Measurements from ENCODE around the gene CDK14.

Gene CDK14

DNA sequence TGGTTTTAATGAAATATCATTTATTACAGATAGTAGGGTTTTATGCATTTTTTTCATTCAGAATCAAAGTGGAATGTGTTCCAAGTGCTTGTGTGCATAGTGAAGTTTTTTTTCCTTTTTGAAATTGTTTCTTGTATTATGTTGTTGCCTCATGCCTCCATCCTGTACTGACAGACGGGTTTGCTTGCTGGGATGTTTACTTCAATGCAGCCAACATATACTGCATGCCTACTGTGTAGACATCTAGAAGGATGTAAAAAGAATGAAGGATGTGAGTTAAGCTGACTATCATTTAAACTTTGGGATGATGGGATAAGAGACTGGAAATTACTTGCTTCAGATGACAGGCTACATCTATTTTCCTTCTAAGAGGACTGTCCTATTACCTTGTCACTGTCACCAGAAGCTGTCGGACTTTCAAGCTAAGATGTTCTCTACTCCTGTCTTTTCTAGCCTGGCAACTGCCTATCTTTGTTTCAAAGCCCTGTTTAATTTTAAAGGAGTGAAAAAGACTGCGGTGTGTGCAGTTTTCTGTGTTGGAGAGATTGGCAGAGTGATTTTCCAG lies 243.7 kb downstream of the CDK14 start:
- H3K27ac ChIP-seq (ENCODE audit: low read length), result no peak overlapping the region
- H3K27me3 ChIP-seq (ENCODE audit: insufficient read depth, low read length, poor library complexity), result no peaks in the 10 kb centered on the region
- DNase-seq (no peak), ATAC-seq (ENCODE audit: insufficient read depth, low read depth) (no peak)
- TF ChIP-seq, protein P1, sequence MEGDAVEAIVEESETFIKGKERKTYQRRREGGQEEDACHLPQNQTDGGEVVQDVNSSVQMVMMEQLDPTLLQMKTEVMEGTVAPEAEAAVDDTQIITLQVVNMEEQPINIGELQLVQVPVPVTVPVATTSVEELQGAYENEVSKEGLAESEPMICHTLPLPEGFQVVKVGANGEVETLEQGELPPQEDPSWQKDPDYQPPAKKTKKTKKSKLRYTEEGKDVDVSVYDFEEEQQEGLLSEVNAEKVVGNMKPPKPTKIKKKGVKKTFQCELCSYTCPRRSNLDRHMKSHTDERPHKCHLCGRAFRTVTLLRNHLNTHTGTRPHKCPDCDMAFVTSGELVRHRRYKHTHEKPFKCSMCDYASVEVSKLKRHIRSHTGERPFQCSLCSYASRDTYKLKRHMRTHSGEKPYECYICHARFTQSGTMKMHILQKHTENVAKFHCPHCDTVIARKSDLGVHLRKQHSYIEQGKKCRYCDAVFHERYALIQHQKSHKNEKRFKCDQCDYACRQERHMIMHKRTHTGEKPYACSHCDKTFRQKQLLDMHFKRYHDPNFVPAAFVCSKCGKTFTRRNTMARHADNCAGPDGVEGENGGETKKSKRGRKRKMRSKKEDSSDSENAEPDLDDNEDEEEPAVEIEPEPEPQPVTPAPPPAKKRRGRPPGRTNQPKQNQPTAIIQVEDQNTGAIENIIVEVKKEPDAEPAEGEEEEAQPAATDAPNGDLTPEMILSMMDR (IDR thresholded peaks at IDR 0.05; ENCODE audit: borderline replicate concordance, extremely low read depth, low read length, poor library complexity, severe bottlenecking), result no peak
- TF ChIP-seq EZH2 (IDR thresholded peaks at IDR 0.05; ENCODE audit: borderline replicate concordance, low read depth, low read length, severe bottlenecking), result no peak
- H3K4me3 ChIP-seq (ENCODE audit: low read depth in 1 of 2, low read length in 2 of 2), result no peak overlapping the region
- no peak overlapping the region for H3K9ac ChIP-seq (ENCODE audit: low read depth, low read length)
- no peaks in the 10 kb centered on the region for H3K36me3 ChIP-seq (ENCODE audit: insufficient read depth, low read length)
- no peaks in the 10 kb centered on the region for H3K4me1 ChIP-seq (ENCODE audit: insufficient read depth, low read length)
- no peak overlapping the region for H3K4me2 ChIP-seq (ENCODE audit: insufficient read depth, low read length)
- no peaks in the 10 kb centered on the region for H4K20me1 ChIP-seq (ENCODE audit: insufficient read depth, low read length)
- H2AFZ ChIP-seq (ENCODE audit: low read depth, low read length), result no peak overlapping the region
- H3K79me2 ChIP-seq (ENCODE audit: insufficient read depth, low read length), result no peaks in the 10 kb centered on the region
- no peaks in the 10 kb centered on the region for H3K9me3 ChIP-seq (ENCODE audit: insufficient read depth, low read length, severe bottlenecking)

DNA sequence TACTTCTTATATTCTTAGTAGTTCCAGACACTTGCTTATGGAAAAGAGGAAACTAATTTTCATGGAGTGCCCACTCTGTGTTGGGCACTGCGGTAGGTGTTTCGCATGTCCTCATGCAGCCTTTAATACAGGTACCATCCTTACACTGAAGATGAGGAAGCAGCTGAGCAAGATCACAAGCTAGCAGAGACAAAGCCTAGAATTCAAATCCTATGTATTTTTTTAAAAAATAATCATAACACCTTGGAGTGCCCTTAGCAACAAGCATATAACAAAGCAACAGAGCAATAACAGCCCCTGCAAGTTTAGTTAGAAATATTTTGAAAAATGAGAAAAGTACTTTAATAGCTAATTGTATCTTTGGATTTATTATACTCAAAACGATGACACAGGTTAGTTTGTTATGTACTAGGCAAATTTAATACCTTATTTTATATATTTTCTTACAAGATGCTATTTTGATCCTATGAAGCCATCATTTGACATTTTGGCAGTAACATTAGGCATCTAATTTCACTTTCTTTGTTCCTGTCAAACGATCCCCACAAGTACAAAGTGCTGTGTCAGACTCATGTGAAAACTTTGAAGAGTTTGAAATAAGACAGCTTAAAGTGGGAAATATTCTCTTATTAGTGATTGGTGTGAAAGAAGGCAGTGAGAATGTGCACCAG lies 245.8 kb downstream of the CDK14 start:
- Histone ChIP-seq H2AFZ (ENCODE audit: low read depth, low read length) (no peak overlapping the region), H4K20me1 (ENCODE audit: insufficient read depth, low read length) (no peaks in the 10 kb centered on the region), H3K9me3 (ENCODE audit: insufficient read depth, low read length, severe bottlenecking) (no peaks in the 10 kb centered on the region), H3K36me3 (ENCODE audit: insufficient read depth, low read length) (no peaks in the 10 kb centered on the region), H3K9ac (ENCODE audit: low read depth, low read length) (no peak overlapping the region), H3K4me3 (ENCODE audit: low read depth in 1 of 2, low read length in 2 of 2) (no peak overlapping the region), H3K27me3 (ENCODE audit: insufficient read depth, low read length, poor library complexity) (no peaks in the 10 kb centered on the region), H3K4me2 (ENCODE audit: insufficient read depth, low read length) (no peak overlapping the region), H3K79me2 (ENCODE audit: insufficient read depth, low read length) (no peaks in the 10 kb centered on the region), H3K27ac (ENCODE audit: low read length) (no peak overlapping the region), H3K4me1 (ENCODE audit: insufficient read depth, low read length) (no peaks in the 10 kb centered on the region)
- DNase-seq (no peak), ATAC-seq (ENCODE audit: insufficient read depth, low read depth) (no peak)
- TF ChIP-seq EZH2 (IDR thresholded peaks at IDR 0.05; ENCODE audit: borderline replicate concordance, low read depth, low read length, severe bottlenecking), result no peak
- TF ChIP-seq, protein P1 (IDR thresholded peaks at IDR 0.05; ENCODE audit: borderline replicate concordance, extremely low read depth, low read length, poor library complexity, severe bottlenecking), result no peak

DNA sequence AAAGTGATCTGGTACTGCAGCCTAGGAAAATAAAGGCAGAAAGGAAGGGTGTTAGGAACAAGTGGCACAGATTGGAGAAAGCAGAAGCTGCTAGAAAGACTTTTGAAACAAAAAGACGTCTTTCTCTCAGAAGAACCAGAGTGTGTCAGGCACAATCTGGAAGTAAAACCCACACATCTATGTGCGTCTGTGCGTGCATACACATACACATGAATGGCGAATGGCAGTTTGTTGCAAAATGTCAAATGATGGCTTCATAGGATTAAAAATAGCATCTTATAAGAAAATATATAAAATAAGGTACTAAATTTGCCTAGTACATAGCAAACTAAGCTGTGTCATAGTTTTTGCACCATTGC lies 246.3 kb downstream of the CDK14 start:
- Histone ChIP-seq H3K27ac (ENCODE audit: low read length) (no peak overlapping the region), H3K27me3 (ENCODE audit: insufficient read depth, low read length, poor library complexity) (no peaks in the 10 kb centered on the region), H2AFZ (ENCODE audit: low read depth, low read length) (no peak overlapping the region), H3K9me3 (ENCODE audit: insufficient read depth, low read length, severe bottlenecking) (no peaks in the 10 kb centered on the region), H3K4me2 (ENCODE audit: insufficient read depth, low read length) (no peak overlapping the region), H3K4me1 (ENCODE audit: insufficient read depth, low read length) (no peaks in the 10 kb centered on the region), H3K36me3 (ENCODE audit: insufficient read depth, low read length) (no peaks in the 10 kb centered on the region), H4K20me1 (ENCODE audit: insufficient read depth, low read length) (no peaks in the 10 kb centered on the region), H3K9ac (ENCODE audit: low read depth, low read length) (no peak overlapping the region), H3K4me3 (ENCODE audit: low read depth in 1 of 2, low read length in 2 of 2) (no peak overlapping the region), H3K79me2 (ENCODE audit: insufficient read depth, low read length) (no peaks in the 10 kb centered on the region)
- TF ChIP-seq EZH2 (IDR thresholded peaks at IDR 0.05; ENCODE audit: borderline replicate concordance, low read depth, low read length, severe bottlenecking), result no peak
- TF ChIP-seq, protein P1 (IDR thresholded peaks at IDR 0.05; ENCODE audit: borderline replicate concordance, extremely low read depth, low read length, poor library complexity, severe bottlenecking), result no peak
- DNase-seq (no peak), ATAC-seq (ENCODE audit: insufficient read depth, low read depth) (no peak)

All from DND-41 (cell line).